Measurements from ENCODE around the gene BIRC3.

The BIRC3 gene

GRCh38 chr11:102378818-102379217 lies 61.5 kb downstream of the BIRC3 start:
- DNase-seq: no peak

GRCh38 chr11:102382384-102382783 lies 65.1 kb downstream of the BIRC3 start:
- DNase-seq: no peak

DNA sequence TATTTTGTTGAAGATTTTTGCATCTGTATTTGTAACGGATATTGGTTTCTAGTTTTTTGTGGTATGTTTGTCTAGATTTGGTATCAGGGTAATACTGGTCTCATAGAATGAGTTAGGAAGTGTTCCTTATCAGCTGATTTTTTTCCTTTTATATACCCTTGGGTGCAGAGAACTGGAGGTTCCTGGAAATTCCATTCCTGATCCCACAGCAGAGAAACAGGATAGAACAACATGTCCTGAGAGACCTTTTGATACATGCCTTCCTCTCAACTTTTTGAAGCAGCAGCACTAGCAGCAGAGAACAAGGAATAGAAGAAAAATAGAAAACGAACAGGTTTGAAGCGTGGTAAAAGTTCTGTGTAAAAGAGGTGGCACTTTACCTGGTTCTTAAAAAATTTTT lies 66.6 kb downstream of the BIRC3 start:
- DNase-seq: no peak

- no peak for DNase-seq
Measured at GRCh38 chr11:102384419-102385079, 67.3 kb downstream of the BIRC3 start.

- DNase-seq: no peak
Measured at GRCh38 chr11:102385085-102386007, 68.1 kb downstream of the BIRC3 start.

- no peak for DNase-seq
Measured at GRCh38 chr11:102386136-102386734, 69.0 kb downstream of the BIRC3 start.

GRCh38 chr11:102387043-102387781 lies 69.9 kb downstream of the BIRC3 start:
- DNase-seq: no peak

Data from GOT3 (cell line).